ENCODE results near the gene PRXL2B. TPM values are rescaled to one million over a fixed set of nuclear protein-coding genes. Genes with fewer than 3 reads are reported as not detected.
"Not testable (repeated sequence)": the region's sequence is repeated elsewhere in the genome, so short reads cannot be mapped to it uniquely, and the experiment has no call there.

PRXL2B gene
- total RNA-seq, 4 donors from 2014 or later, result 0.52 to 2.7 (median 1.1) TPM

DNA sequence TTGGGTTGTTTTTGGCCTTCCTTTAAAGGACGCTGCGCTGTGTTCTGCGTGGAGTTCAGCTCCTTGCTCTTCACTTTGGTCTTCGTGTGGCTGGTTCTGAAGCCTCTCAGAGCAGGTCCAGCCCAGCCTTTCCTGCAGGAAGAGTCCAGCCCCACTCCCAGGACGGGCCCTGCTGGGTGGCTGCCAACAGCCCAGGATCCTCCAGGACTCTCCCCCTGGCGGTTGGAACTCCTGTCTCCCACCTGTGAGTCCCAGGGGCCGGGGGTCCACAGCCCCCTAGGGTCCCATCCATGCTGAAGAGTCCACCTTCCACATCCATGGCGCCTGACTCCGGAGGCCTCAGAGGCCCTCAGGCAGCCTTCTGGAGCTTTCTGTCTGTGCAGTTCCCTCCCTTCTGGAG, 35.0 kb upstream of the PRXL2B start:
- TF ChIP-seq, protein P1, sequence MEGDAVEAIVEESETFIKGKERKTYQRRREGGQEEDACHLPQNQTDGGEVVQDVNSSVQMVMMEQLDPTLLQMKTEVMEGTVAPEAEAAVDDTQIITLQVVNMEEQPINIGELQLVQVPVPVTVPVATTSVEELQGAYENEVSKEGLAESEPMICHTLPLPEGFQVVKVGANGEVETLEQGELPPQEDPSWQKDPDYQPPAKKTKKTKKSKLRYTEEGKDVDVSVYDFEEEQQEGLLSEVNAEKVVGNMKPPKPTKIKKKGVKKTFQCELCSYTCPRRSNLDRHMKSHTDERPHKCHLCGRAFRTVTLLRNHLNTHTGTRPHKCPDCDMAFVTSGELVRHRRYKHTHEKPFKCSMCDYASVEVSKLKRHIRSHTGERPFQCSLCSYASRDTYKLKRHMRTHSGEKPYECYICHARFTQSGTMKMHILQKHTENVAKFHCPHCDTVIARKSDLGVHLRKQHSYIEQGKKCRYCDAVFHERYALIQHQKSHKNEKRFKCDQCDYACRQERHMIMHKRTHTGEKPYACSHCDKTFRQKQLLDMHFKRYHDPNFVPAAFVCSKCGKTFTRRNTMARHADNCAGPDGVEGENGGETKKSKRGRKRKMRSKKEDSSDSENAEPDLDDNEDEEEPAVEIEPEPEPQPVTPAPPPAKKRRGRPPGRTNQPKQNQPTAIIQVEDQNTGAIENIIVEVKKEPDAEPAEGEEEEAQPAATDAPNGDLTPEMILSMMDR (IDR thresholded peaks at IDR 0.05 in 4 of 5, conservative IDR thresholded peaks at IDR 0.05 in 1 of 5), result peak in 1 of 5 experiments; percentile 19
- H3K9me3 ChIP-seq; in situ Hi-C loops (cut with MboI; ENCODE audit: low sequenced_read_pairs in 4 of 4); DNase-seq; ATAC-seq; H3K36me3 ChIP-seq: not testable (repeated sequence)
- intact Hi-C loops (cut with DNase I; ENCODE audit: low total_unique reads), result loop anchor here (10.0 kb wide), 1 partner anchor 93 kb away; no protein-coding TSS in a partner anchor
- Histone ChIP-seq H3K4me3 (peak overlapping the region; percentile 15 to 46 (median 24)), H3K4me1 (peaks cover 11 to 38% of the 10 kb centered on the region in 2 donors), H3K27me3 (peaks cover 8 to 14% (median 8%) of the 10 kb centered on the region in 3 donors), H3K27ac (peak overlapping the region; percentile 37 to 74 (median 68))

DNA sequence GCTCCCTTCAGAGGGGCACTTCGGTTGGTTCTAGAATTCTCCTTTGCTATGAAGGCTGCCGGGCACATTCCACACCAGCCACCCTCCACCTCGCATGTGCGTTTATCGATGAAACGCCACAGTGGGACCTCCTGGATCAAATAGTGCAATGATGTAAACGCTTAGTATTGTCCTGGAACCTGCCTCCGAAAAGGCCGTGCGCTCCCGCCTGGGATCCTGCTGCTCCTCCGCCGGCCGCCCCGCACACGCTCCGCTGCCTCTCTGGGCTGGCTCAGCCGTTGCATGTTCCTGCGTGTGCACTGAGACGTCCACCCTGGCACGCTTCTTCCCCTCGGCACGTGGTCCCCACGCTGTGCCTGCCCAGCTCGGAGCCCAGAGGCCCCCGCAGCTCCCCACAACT, 34.4 kb upstream of the PRXL2B start:
- no peaks in the 10 kb centered on the region for H3K9me3 ChIP-seq
- H3K4me3 ChIP-seq, result no peak overlapping the region
- H3K4me1 ChIP-seq, result peaks cover 13 to 38% of the 10 kb centered on the region in 2 donors
- TF ChIP-seq POLR2A (IDR thresholded peaks at IDR 0.05), result no peak
- TF ChIP-seq, protein P1 (IDR thresholded peaks at IDR 0.05 in 4 of 5, conservative IDR thresholded peaks at IDR 0.05 in 1 of 5), result no peak
- H3K27me3 ChIP-seq, result peaks cover 2 to 8% (median 2%) of the 10 kb centered on the region in 3 donors
- in situ Hi-C loops (cut with MboI; ENCODE audit: low sequenced_read_pairs in 4 of 4), result no loop called here
- DNase-seq, result no peak
- ATAC-seq, result no peak
- H3K27ac ChIP-seq, result peak overlapping the region in 3 of 4 donors; percentile 34 to 74 (median 65)
- no peaks in the 10 kb centered on the region for H3K36me3 ChIP-seq
- intact Hi-C loops (cut with DNase I; ENCODE audit: low total_unique reads), result loop anchor here (10.0 kb wide), 1 partner anchor 93 kb away; no protein-coding TSS in a partner anchor

DNA sequence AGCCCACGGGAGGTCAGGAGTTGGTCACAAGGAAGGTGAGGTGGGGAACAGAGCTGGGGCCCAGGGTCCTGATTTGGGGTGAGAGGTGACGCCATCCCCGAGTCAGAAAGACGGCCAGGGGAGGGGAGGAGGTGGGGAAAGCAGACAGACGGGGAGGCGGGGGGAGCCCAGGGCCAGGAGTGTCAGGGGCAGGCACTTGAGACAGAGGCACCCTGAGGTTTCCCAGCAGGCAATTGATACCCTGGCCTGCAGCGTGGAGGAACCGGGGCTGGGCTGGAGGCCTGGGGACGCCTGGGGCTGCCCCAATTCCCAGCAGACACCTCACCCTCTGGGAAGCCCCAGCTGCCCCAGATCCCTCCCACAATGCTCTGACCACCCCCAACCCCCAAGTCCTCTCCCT, 33.5 kb upstream of the PRXL2B start:
- in situ Hi-C loops (cut with MboI; ENCODE audit: low sequenced_read_pairs in 4 of 4); H3K4me3 ChIP-seq; H3K27me3 ChIP-seq; ATAC-seq; H3K36me3 ChIP-seq; H3K9me3 ChIP-seq; DNase-seq; H3K27ac ChIP-seq: not testable (repeated sequence)
- intact Hi-C loops (cut with DNase I; ENCODE audit: low total_unique reads), result loop anchor here (10.0 kb wide), 1 partner anchor 92 kb away; no protein-coding TSS in a partner anchor
- H3K4me1 ChIP-seq, result peaks cover 12 to 31% of the 10 kb centered on the region in 2 donors

DNA sequence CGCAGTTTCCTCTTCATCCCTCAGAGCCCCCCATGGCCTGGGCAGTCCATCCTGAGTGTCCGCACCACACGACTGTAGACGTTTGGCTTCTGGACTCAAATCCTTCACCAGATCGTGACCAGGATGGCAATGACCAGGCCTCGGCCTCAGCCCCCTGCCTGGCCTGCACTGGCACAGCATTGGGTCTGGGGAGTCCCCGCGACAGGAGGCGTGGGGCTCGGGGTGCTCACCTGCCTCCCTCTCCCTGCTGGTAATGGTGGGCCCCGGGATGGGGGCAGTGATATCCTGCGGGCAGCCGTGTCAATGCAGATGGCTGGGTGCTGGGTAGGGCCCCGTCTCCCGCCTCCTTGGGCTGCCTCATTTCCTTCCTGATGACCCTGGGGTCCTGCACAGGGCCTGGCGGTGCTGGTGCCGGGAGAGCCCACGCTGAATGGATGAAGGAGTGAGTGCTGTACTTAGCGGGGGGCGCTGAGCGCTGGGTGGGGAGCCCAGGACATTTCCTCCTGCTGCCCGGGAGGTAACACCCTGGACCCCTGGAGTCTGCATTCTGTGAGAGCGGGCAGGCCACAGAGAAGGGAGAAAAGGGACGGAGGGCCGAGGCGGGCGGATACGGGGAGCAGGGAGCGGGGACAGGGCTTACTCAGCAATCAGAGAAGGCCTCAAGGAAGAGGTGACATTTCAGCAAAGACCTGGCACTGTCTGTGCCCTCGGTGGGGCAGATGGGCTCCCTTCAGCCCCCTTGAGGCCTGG, 32.5 kb upstream of the PRXL2B start:
- H3K27ac ChIP-seq, result no peak overlapping the region
- in situ Hi-C loops (cut with MboI; ENCODE audit: low sequenced_read_pairs in 4 of 4) (no loop called here), intact Hi-C loops (cut with DNase I; ENCODE audit: low total_unique reads) (loop anchor here (10.0 kb wide), 1 partner anchor 91 kb away; no protein-coding TSS in a partner anchor)

More for the DNA sequence above, 32.5 kb upstream of the PRXL2B start:
- peaks cover 0 to 4% (median 0%) of the 10 kb centered on the region in 3 donors for H3K27me3 ChIP-seq
- no peaks in the 10 kb centered on the region for H3K36me3 ChIP-seq
- ATAC-seq (no peak), DNase-seq (no peak)
- H3K9me3 ChIP-seq, result no peaks in the 10 kb centered on the region
- peaks cover 10 to 24% of the 10 kb centered on the region in 2 donors for H3K4me1 ChIP-seq
- H3K4me3 ChIP-seq, result no peak overlapping the region
- TF ChIP-seq, protein P1 (IDR thresholded peaks at IDR 0.05 in 4 of 5, conservative IDR thresholded peaks at IDR 0.05 in 1 of 5), result no peak
- no peak for TF ChIP-seq POLR2A (IDR thresholded peaks at IDR 0.05)

Measured in gastrocnemius medialis (tissue), 4 donors.